Measurements from ENCODE around the gene BANF2. TPM values are rescaled to one million over a fixed set of nuclear protein-coding genes. Genes with fewer than 3 reads are reported as not detected.

BANF2 gene
- total and polyA plus RNA-seq, 2 of the 13 experiments (the other 11 are each of a cell fraction or from before 2014, with no cell fraction given): 0.35 TPM; not detected in 1

- TF ChIP-seq, protein P1, sequence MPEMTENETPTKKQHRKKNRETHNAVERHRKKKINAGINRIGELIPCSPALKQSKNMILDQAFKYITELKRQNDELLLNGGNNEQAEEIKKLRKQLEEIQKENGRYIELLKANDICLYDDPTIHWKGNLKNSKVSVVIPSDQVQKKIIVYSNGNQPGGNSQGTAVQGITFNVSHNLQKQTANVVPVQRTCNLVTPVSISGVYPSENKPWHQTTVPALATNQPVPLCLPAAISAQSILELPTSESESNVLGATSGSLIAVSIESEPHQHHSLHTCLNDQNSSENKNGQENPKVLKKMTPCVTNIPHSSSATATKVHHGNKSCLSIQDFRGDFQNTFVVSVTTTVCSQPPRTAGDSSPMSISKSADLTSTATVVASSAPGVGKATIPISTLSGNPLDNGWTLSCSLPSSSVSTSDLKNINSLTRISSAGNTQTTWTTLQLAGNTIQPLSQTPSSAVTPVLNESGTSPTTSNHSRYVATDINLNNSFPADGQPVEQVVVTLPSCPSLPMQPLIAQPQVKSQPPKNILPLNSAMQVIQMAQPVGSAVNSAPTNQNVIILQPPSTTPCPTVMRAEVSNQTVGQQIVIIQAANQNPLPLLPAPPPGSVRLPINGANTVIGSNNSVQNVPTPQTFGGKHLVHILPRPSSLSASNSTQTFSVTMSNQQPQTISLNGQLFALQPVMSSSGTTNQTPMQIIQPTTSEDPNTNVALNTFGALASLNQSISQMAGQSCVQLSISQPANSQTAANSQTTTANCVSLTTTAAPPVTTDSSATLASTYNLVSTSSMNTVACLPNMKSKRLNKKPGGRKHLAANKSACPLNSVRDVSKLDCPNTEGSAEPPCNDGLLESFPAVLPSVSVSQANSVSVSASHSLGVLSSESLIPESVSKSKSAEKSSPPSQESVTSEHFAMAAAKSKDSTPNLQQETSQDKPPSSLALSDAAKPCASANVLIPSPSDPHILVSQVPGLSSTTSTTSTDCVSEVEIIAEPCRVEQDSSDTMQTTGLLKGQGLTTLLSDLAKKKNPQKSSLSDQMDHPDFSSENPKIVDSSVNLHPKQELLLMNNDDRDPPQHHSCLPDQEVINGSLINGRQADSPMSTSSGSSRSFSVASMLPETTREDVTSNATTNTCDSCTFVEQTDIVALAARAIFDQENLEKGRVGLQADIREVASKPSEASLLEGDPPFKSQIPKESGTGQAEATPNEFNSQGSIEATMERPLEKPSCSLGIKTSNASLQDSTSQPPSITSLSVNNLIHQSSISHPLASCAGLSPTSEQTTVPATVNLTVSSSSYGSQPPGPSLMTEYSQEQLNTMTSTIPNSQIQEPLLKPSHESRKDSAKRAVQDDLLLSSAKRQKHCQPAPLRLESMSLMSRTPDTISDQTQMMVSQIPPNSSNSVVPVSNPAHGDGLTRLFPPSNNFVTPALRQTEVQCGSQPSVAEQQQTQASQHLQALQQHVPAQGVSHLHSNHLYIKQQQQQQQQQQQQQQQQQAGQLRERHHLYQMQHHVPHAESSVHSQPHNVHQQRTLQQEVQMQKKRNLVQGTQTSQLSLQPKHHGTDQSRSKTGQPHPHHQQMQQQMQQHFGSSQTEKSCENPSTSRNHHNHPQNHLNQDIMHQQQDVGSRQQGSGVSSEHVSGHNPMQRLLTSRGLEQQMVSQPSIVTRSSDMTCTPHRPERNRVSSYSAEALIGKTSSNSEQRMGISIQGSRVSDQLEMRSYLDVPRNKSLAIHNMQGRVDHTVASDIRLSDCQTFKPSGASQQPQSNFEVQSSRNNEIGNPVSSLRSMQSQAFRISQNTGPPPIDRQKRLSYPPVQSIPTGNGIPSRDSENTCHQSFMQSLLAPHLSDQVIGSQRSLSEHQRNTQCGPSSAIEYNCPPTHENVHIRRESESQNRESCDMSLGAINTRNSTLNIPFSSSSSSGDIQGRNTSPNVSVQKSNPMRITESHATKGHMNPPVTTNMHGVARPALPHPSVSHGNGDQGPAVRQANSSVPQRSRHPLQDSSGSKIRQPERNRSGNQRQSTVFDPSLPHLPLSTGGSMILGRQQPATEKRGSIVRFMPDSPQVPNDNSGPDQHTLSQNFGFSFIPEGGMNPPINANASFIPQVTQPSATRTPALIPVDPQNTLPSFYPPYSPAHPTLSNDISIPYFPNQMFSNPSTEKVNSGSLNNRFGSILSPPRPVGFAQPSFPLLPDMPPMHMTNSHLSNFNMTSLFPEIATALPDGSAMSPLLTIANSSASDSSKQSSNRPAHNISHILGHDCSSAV (CRISPR knock-in tag; IDR thresholded peaks at IDR 0.05; ENCODE audit: borderline replicate concordance): no peak
- TF ChIP-seq ZSCAN22 (CRISPR knock-in tag; IDR thresholded peaks at IDR 0.05): 0 out of 2 replicates have a peak, but pooled peaks have one; percentile 34
- TF ChIP-seq ZNF891 (CRISPR knock-in tag; IDR thresholded peaks at IDR 0.05): no peak
- no peak for TF ChIP-seq GLMP (CRISPR knock-in tag; IDR thresholded peaks at IDR 0.05; ENCODE audit: borderline replicate concordance)
- no peak for TF ChIP-seq ZNF101 (CRISPR knock-in tag; IDR thresholded peaks at IDR 0.05; ENCODE audit: borderline replicate concordance, low read depth)
- TF ChIP-seq ZNF451 (CRISPR knock-in tag; IDR thresholded peaks at IDR 0.05): no peak
- TF ChIP-seq GATA4 (IDR thresholded peaks at IDR 0.05; ENCODE audit: borderline replicate concordance, low read depth): no peak
- peak; percentile 43; the same call in 1 of the 2 replicates for TF ChIP-seq RXRB (CRISPR knock-in tag; IDR thresholded peaks at IDR 0.05; ENCODE audit: borderline replicate concordance)
- TF ChIP-seq, protein P2, sequence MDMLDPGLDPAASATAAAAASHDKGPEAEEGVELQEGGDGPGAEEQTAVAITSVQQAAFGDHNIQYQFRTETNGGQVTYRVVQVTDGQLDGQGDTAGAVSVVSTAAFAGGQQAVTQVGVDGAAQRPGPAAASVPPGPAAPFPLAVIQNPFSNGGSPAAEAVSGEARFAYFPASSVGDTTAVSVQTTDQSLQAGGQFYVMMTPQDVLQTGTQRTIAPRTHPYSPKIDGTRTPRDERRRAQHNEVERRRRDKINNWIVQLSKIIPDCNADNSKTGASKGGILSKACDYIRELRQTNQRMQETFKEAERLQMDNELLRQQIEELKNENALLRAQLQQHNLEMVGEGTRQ (IDR thresholded peaks at IDR 0.05; ENCODE audit: low read depth, low read length): peak; percentile 39; the same call in 1 of the 2 replicates
- TF ChIP-seq, protein P2 (CRISPR knock-in tag; IDR thresholded peaks at IDR 0.05; ENCODE audit: borderline replicate concordance): peak; percentile 50; the same call in 1 of the 2 replicates
- TF ChIP-seq ZIK1 (CRISPR knock-in tag; IDR thresholded peaks at IDR 0.05; ENCODE audit: borderline replicate concordance, low read depth): no peak
- TF ChIP-seq DZIP1 (CRISPR knock-in tag; IDR thresholded peaks at IDR 0.05): no peak
- TF ChIP-seq PHB2 (IDR thresholded peaks at IDR 0.05; ENCODE audit: partially characterized antibody): no peak
- no peak for TF ChIP-seq ZNF546 (CRISPR knock-in tag; conservative IDR thresholded peaks at IDR 0.05)
These were observed 25.5 kb downstream of the BANF2 start (continued) for GRCh38 chr20:17725094-17725835.

All from HepG2 (cell line).